GM21447 (cell line): Measurements from ENCODE around the gene MED12.

ENCODE experiments used
- ATAC-seq: cut with Tn5 transposase; IDR thresholded peaks from one replicate; pipeline ENCODE4 v1.9.1; 2021; ENCODE audit not compliant: unreplicated experiment

The MED12 gene

DNA sequence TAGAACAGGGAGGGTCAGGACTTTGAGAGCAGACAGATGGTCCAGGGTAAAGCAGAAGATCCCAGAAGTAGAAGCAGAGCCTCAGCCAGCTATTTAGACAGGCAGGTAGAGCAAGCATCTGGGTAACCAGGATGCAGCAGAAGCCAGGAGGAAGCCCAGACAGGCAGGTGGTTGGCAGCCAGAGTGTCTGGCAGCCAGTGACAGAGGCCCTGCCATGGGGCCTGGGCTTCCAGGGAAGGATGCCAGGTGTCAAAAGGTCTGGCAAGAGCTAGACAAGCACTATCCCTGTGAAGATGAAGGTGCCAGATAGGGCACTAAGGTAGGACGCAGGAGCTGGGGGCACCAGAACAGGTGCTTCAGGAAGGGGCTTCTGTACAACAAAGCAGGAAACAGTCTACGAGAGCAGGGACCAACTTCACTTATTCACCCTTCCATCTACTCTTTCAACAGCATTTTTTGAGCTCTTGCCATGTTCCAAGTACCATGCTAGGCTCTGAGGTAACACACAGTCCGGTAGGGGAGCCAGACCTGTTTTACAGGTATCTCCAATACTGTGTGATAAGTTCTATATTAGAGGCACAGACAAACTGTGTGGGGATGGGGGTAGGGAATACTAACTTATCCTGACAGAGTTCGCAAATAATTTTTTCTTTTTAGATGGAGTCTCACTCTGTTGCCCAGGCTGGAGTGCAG is 66.6 kb downstream of the MED12 start:
- ATAC-seq, result no peak

DNA sequence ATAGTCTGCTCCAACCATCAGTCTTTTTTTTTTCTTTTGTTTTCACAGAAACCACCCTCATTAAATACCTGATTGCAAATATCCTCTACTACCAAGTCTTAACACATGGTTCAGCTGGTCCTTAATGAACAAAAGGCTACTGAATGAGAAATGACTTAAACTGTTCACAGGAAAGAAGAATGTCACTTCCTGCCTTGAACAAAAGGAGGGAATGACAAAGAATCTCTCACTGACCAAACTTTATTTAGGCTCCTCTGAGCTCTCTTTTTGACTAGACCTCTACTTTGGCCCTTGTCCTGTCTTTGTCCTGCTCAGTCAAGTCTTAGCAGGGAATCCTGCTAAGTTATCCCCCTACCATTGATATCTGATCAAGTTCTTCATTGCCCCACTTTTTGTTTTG is 72.9 kb downstream of the MED12 start:
- ATAC-seq, result no peak
